ENCODE results near the gene NSD2. TPM values are rescaled to one million over a fixed set of nuclear protein-coding genes. Genes with fewer than 3 reads are reported as not detected.

Gene NSD2
- 7.4 TPM for polyA plus RNA-seq

- H3K9me3 Mint-ChIP-seq: no peaks in the 10 kb centered on the region
- H3K36me3 Mint-ChIP-seq: peaks cover 2% of the 10 kb centered on the region
- H3K27me3 Mint-ChIP-seq: no peaks in the 10 kb centered on the region
- H3K4me1 Mint-ChIP-seq: peaks cover 19 to 32% (median 21%) of the 10 kb centered on the region in 3 donors
- H3K4me3 Mint-ChIP-seq: peak within 1 kb of the TSS; percentile 85 to 94 (median 91)
- H3K27ac Mint-ChIP-seq: peak within 1 kb of the TSS; percentile 95 to 99 (median 96)
Measured at GRCh38 chr4:1870578-1871443, at the start of gene NSD2. Gene NSD2 (plus strand): TSS chr4:1871393. CDS start chr4:1900655, 29,262 bp downstream.

DNA sequence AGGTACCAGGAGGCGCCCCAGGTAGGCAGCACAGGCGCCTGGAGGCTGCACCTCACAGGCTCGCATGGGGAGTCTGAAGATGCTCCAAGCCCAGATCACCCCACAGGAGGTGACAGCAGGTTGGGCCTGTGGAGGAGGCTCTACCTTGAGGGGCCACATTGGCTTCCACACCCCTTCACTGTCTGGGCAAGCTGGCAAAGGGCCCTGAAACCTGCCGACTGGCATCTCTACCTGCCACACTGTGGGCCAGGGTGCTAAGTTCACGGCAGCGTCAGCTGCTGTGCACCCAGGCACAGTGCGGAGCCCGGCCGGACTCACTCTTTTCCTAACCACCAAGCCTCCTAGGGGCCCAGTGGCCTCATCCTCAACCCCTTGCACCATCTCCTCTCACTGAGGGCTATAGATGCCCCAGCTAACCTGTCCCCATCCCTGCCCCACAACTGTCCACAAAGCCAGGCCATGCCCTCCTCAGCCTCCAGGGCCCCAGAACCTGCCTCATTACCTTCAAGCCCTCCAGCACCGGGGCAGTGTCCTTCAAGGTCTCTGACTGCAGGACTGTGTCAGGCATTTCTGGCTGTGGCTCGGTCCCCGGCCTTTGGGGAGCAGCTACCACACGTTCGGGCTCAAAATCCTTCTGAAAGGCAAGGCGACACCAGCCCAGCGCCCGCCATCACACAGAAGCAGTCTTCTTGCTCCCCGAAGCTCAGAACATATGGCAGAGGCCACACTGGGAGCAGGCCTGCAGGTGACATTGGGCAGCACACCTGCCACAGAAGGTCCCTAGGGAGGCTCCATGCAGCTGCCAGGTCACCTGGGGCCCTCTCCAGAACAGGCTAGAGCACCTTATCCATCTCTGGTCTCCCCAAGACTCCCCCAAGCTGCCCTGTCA is 49.3 kb upstream of the NSD2 start:
- no peaks in the 10 kb centered on the region for H3K27me3 Mint-ChIP-seq
- H3K36me3 Mint-ChIP-seq: no peaks in the 10 kb centered on the region
- H3K4me1 Mint-ChIP-seq: peaks cover 0 to 2% (median 0%) of the 10 kb centered on the region in 3 donors
- no peaks in the 10 kb centered on the region for H3K9me3 Mint-ChIP-seq
- no peak overlapping the region for H3K4me3 Mint-ChIP-seq
- no peak overlapping the region for H3K27ac Mint-ChIP-seq

DNA sequence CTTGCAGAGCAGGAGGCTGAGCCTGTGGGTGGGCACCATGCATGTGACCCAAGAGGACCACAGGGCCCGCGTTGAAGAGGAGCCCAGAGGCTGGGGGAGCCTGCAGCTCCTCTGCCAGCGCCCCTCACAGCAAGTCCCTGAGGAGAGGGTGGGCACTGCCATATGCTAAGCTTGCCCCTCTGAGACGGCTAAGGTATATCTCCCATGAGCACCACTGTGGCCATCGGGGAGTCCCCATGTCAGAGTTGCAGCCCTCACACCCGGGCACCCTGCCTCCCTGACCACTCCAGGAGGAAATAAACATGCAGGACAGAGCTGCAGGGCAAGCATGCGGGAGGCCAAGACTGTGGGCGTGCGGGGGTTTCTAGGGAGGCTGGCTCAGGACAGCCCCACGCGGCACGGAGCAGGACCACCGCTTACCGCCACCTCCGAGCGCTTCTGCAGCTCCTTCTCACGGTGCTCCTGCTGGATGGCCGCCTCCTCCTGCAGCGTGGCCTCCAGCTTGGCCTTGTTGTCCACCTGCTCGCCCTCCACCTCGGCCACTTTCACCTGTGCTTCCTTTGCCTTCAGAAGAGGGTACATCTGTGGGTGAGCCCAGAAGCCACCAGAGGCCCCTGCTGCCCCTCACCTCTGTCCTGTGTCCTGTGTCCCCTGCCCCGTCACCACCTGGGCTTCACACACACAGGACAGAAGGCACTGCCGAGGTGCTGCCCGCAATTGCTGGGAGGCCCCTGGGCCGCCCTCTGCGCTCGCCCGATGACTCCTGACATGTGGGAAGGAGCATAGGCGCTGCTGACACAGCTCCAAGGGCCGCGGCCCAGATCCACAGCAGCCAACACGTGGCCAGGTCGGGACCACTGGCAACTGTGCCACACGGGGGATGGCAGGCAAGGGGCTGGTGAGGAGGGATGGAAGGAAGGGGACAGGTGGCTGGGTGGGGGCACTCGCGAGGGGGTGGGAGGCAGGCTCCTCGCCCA is 48.3 kb upstream of the NSD2 start:
- Mint-ChIP-seq H3K27ac (no peak overlapping the region), H3K4me1 (peaks cover 0 to 2% (median 0%) of the 10 kb centered on the region in 3 donors), H3K27me3 (no peaks in the 10 kb centered on the region), H3K9me3 (no peaks in the 10 kb centered on the region), H3K4me3 (no peak overlapping the region), H3K36me3 (no peaks in the 10 kb centered on the region)

DNA sequence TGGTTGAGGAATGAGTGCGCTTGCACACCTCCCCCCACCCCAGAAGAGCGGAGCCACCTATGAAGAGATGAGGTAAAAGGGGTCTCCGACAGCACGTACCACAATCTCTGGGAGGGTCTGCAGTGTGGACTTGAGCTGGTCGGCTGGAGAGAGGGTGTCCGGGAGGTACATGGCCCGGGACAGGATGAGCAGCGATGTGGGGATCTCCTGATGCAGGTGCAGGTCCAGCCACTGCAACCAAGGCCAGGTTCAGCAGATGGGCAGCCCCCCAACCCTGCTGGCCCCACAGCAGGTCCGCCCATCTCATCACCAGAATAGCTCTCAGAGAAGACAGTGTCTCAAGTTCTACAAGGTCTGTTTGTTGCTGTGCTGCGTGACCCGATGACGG is 47.7 kb upstream of the NSD2 start:
- no peaks in the 10 kb centered on the region for H3K9me3 Mint-ChIP-seq
- no peaks in the 10 kb centered on the region for H3K27me3 Mint-ChIP-seq
- H3K36me3 Mint-ChIP-seq: no peaks in the 10 kb centered on the region
- no peak overlapping the region for H3K4me3 Mint-ChIP-seq
- no peak overlapping the region for H3K27ac Mint-ChIP-seq
- peaks cover 0 to 2% (median 0%) of the 10 kb centered on the region in 3 donors for H3K4me1 Mint-ChIP-seq

- no peak overlapping the region for H3K4me3 Mint-ChIP-seq
- peaks cover 1 to 2% (median 1%) of the 10 kb centered on the region in 3 donors for H3K4me1 Mint-ChIP-seq
- no peaks in the 10 kb centered on the region for H3K36me3 Mint-ChIP-seq
- H3K27me3 Mint-ChIP-seq: no peaks in the 10 kb centered on the region
- H3K27ac Mint-ChIP-seq: peak overlapping the region in 1 of 3 donors; percentile 45
- no peaks in the 10 kb centered on the region for H3K9me3 Mint-ChIP-seq
Measured at GRCh38 chr4:1824746-1825145, 46.4 kb upstream of the NSD2 start.

GRCh38 chr4:1825326-1825725 is 45.9 kb upstream of the NSD2 start:
- Mint-ChIP-seq H3K4me3 (no peak overlapping the region), H3K27ac (peak overlapping the region in 1 of 3 donors; percentile 45), H3K4me1 (peaks cover 2 to 6% (median 2%) of the 10 kb centered on the region in 3 donors), H3K9me3 (no peaks in the 10 kb centered on the region), H3K36me3 (no peaks in the 10 kb centered on the region), H3K27me3 (no peaks in the 10 kb centered on the region)

DNA sequence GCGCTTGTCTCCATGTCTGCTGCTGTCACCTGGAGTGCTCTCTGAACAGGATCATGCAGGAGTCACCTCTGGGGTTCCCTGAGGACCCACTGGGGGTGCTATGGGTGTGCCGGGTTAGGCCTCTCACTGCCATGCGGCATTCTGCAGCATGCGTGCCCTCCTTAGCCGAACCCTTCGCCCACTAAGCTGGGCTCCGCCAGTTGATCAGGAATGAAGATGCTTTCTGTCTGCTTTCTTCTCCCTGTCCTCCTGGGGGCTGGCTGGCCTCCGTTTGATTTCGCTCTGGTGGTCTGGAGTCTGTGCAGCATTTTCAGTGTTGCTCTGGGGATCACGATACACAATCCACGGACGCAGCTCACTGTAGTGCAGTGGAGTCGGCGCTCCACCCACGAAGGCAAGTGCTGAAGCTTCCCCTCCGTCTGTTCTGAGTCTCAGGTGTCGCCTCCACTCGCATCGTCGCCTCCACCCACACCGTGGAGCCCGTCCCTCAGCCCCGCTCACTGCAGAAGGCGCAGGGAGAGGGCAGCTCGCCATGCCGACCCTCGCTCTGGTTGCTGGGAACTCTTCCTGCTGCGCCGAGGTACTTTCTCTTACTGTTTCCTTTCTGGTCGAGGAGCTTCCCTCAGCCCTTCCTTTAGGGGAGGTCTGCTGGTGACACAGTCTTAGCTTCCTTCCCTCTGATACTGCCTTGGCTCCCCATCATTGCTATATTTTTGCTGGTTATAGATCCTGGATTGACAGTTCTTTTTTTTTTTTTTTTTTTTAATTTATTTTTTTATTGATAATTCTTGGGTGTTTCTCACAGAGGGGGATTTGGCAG is 44.5 kb upstream of the NSD2 start:
- Mint-ChIP-seq H3K27me3 (no peaks in the 10 kb centered on the region), H3K4me3 (peak overlapping the region in 1 of 4 donors; percentile 56), H3K9me3 (no peaks in the 10 kb centered on the region), H3K36me3 (peaks cover 2% of the 10 kb centered on the region), H3K4me1 (peaks cover 2 to 6% (median 3%) of the 10 kb centered on the region in 3 donors), H3K27ac (no peak overlapping the region)

- Mint-ChIP-seq H3K4me1 (peaks cover 16 to 18% (median 16%) of the 10 kb centered on the region in 3 donors), H3K9me3 (no peaks in the 10 kb centered on the region), H3K27me3 (no peaks in the 10 kb centered on the region), H3K36me3 (peaks cover 7% of the 10 kb centered on the region), H3K27ac (no peak overlapping the region), H3K4me3 (no peak overlapping the region)
Measured at GRCh38 chr4:1830234-1830633, 41.0 kb upstream of the NSD2 start.

DNA sequence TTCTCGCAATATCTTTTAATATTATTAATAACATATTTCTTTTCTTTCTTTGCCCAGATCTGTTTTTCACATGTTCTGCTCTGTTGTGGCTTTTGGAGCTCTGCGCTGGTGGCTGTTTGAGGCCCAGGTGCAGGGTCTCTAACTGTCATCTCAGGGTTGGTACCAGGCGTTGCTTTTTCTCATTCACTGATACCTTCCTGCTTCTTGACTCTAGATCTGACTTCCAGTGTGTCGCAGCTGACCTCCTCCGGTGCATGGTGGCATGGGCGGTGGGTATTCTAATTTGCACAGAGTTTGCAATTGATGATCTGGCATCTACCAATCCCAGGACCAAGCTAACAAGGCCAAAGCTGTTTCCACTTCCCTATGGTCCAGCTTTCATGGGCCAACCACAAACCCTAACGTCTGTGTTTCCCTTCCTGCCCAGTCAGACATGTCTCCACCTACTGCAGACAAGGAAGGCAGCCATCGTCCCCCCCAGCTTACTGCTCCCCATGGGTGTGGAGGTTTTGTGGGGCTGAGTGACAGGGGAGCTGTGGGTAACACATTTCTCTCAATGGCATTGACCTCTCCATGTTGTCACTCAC is 40.5 kb upstream of the NSD2 start:
- H3K4me1 Mint-ChIP-seq: peaks cover 16 to 18% (median 16%) of the 10 kb centered on the region in 3 donors
- H3K9me3 Mint-ChIP-seq: no peaks in the 10 kb centered on the region
- no peaks in the 10 kb centered on the region for H3K27me3 Mint-ChIP-seq
- no peak overlapping the region for H3K4me3 Mint-ChIP-seq
- no peak overlapping the region for H3K27ac Mint-ChIP-seq
- H3K36me3 Mint-ChIP-seq: peaks cover 7% of the 10 kb centered on the region

DNA sequence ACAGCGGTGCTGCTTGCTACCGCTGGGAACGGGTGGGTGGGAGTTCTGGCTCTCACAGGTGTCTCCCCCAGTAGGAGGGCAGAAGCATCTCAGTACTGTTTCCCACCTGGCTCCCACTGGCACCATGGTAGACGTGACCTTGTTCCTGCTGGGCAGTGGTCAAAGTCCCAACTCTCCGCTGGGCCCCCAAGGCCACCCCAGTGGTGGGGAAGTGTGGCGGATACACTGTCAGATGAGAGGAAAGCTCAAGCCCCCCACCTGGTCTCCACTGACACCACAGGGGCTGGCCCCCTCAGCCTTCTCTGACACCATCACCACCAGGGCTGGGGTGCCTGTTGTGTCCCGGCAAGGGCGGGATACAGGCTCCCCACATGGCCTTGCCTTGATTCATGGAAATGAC is 39.9 kb upstream of the NSD2 start:
- Mint-ChIP-seq H3K27ac (peak overlapping the region in 1 of 3 donors; percentile 91), H3K27me3 (no peaks in the 10 kb centered on the region), H3K4me3 (no peak overlapping the region), H3K9me3 (no peaks in the 10 kb centered on the region), H3K4me1 (peaks cover 16 to 18% (median 16%) of the 10 kb centered on the region in 3 donors), H3K36me3 (peaks cover 7% of the 10 kb centered on the region)

- H3K27me3 Mint-ChIP-seq: no peaks in the 10 kb centered on the region
- peak overlapping the region in 1 of 3 donors; percentile 91 for H3K27ac Mint-ChIP-seq
- H3K4me1 Mint-ChIP-seq: peaks cover 16 to 18% (median 16%) of the 10 kb centered on the region in 3 donors
- peaks cover 7% of the 10 kb centered on the region for H3K36me3 Mint-ChIP-seq
- H3K4me3 Mint-ChIP-seq: no peak overlapping the region
- no peaks in the 10 kb centered on the region for H3K9me3 Mint-ChIP-seq
Measured at GRCh38 chr4:1832690-1833089, 38.5 kb upstream of the NSD2 start.

DNA sequence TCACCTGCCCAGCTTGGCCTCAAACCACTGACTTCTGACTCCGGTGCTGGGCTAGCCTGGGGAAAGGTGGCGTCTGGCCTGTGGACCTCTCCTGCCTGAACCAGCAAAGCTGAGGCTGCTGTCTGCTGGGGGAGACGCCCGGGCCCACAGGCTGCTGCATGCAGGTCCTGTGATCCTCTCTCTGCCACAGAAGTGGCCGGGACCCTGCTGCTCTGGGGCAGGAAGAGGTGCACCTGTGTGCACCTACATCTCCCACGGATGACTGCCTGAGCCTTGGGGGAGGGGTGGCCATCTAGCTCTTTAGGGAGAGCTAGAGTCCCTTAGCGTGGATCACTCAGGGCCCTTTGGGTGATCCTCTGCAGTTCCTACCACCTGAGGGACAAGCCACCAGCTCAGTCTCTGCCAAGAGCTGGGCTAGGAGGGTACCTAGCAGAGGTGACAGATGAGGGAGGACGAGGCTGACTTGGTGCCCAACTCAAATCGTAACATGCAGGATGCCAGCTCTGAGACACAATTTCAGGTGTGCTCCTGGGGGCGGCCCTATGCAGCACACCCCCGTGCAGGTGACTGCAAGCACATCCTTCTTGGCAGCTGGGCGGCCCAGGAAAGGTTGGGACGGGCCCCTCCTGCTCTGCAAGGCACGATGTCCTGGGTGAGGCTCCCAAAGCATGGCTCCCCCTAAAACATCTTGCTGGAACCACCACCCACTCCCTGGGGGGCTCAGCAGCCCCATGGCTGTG is 37.7 kb upstream of the NSD2 start:
- Mint-ChIP-seq H3K4me3 (peak overlapping the region in 2 of 4 donors; percentile 32 to 80), H3K27ac (peak overlapping the region; percentile 84 to 89 (median 87)), H3K36me3 (peaks cover 7% of the 10 kb centered on the region), H3K9me3 (no peaks in the 10 kb centered on the region), H3K27me3 (no peaks in the 10 kb centered on the region), H3K4me1 (peaks cover 16 to 18% (median 16%) of the 10 kb centered on the region in 3 donors)

Data from IgD-negative memory B cell (primary cell).